IMR-90 (cell line): ENCODE data around the gene C6. TPM values are rescaled to one million over a fixed set of nuclear protein-coding genes. Genes with fewer than 3 reads are reported as not detected.

Experiments used
- ATAC-seq: fragments of 200-7000 bp; cut with Tn5 transposase; 2 replicates; pipeline ENCODE4 v1.9.1; 2020; ENCODE audit warnings: low read depth, mild to moderate bottlenecking, moderate library complexity
- BruUV-seq: library from RNA; stranded (reverse); fragments of 400-500 nt; replicated peaks from 2 replicates; lab custom pipeline; 2021; lab: Mats Ljungman, UMichigan
- CTCF ChIA-PET: fragments of 300-600 bp; formaldehyde crosslinking; extraction: SDS; loops from one replicate; lab custom pipeline; 2021; ENCODE audit warnings: antibody characterized with exemption; lab: Yijun Ruan, JAX
- POLR2A ChIA-PET: fragments of 300-600 bp; sonication (Branson Sonifier 250); formaldehyde crosslinking; loops from one replicate; lab custom pipeline; 2022; ENCODE audit warnings: antibody characterized with exemption; ENCODE audit not compliant: unreplicated experiment; lab: Charles Lee
- DNase-seq: peaks from one replicate; pipeline ENCODE4 v3.0.0; 2013
- H2AFZ ChIP-seq: replicated peaks from 2 replicates; pipeline ENCODE3; 2013; ENCODE audit warnings: low read length, mild to moderate bottlenecking; ENCODE audit not compliant: poor library complexity
- H2AK5ac ChIP-seq: 2 replicates; pipeline ENCODE4 v1.6.1; 2013; ENCODE audit warnings: low read depth, low read length, inconsistent platforms
- H2AK9ac ChIP-seq: replicated peaks from 2 replicates; pipeline ENCODE3; 2013; ENCODE audit warnings: mild to moderate bottlenecking, low read depth, low read length, moderate library complexity; ENCODE audit not compliant: poor library complexity
- H2BK120ac ChIP-seq: 2 replicates; pipeline ENCODE4 v1.6.1; 2013; ENCODE audit warnings: low read depth, low read length, inconsistent platforms
- H2BK15ac ChIP-seq: 3 replicates; pipeline ENCODE4 v1.6.1; 2013; ENCODE audit warnings: low read depth, low read length, inconsistent platforms
- H2BK20ac ChIP-seq: 2 replicates; pipeline ENCODE4 v1.6.1; 2013; ENCODE audit warnings: low read depth, mild to moderate bottlenecking, inconsistent platforms, low read length, moderate library complexity
- H2BK5ac ChIP-seq: 2 replicates; pipeline ENCODE4 v1.6.1; 2013; ENCODE audit warnings: mild to moderate bottlenecking, low read depth, low read length, inconsistent platforms; ENCODE audit not compliant: poor library complexity, severe bottlenecking
- H3K14ac ChIP-seq: replicated peaks from 2 replicates; pipeline ENCODE4 v1.6.1; 2013; ENCODE audit warnings: low read depth, low read length, inconsistent platforms
- H3K18ac ChIP-seq: 2 replicates; pipeline ENCODE4 v1.6.1; 2013; ENCODE audit warnings: low read depth, low read length, control low read depth
- H3K23ac ChIP-seq: 2 replicates; pipeline ENCODE4 v1.6.1; 2013; ENCODE audit warnings: low read depth, low read length, inconsistent platforms
- H3K27ac ChIP-seq: 2 replicates; pipeline ENCODE4 v1.5.1; 2013; ENCODE audit warnings: mild to moderate bottlenecking, control low read depth, low read length; ENCODE audit not compliant: insufficient read depth
- H3K27me3 ChIP-seq: 2 replicates; pipeline ENCODE4 v1.6.1; 2013; ENCODE audit warnings: low read length; ENCODE audit not compliant: control insufficient read depth, insufficient read depth
- H3K36me3 ChIP-seq: 2 replicates; pipeline ENCODE4 v1.6.1; 2013; ENCODE audit warnings: low read length, mixed read lengths; ENCODE audit not compliant: control insufficient read depth, insufficient read depth
- H3K4ac ChIP-seq: 2 replicates; pipeline ENCODE4 v1.6.1; 2013; ENCODE audit warnings: low read depth, low read length, inconsistent platforms
- H3K4me1 ChIP-seq: 2 replicates; pipeline ENCODE4 v1.6.1; 2013; ENCODE audit warnings: low read length, mixed read lengths; ENCODE audit not compliant: control insufficient read depth, insufficient read depth
- H3K4me2 ChIP-seq: 2 replicates; pipeline ENCODE4 v1.6.1; 2013; ENCODE audit warnings: low read depth, mild to moderate bottlenecking, control low read depth, low read length, moderate library complexity
- H3K4me3 ChIP-seq: 2 replicates; pipeline ENCODE4 v1.5.1; 2013; ENCODE audit warnings: low read depth, mild to moderate bottlenecking, control low read depth, low read length, moderate library complexity; ENCODE audit not compliant: insufficient read depth
- H3K56ac ChIP-seq: 2 replicates; pipeline ENCODE4 v1.6.1; 2013; ENCODE audit warnings: low read length, inconsistent platforms; ENCODE audit not compliant: insufficient read depth; ENCODE audit errors: extremely low read depth
- H3K79me1 ChIP-seq, 2 experiments: 2 replicates each; pipeline ENCODE4 v1.6.1; 2013; ENCODE audit warnings: low read length in 2 of 2, inconsistent platforms in 1 of 2, low read depth in 1 of 2
- H3K9ac ChIP-seq: 2 replicates; pipeline ENCODE4 v1.6.1; 2013; ENCODE audit warnings: low read depth, low read length, control low read depth
- H3K9me1 ChIP-seq: 2 replicates; pipeline ENCODE4 v1.6.1; 2013; ENCODE audit warnings: low read length, inconsistent platforms; ENCODE audit not compliant: insufficient read depth
- H3K9me3 ChIP-seq: 2 replicates; pipeline ENCODE4 v1.6.1; 2013; ENCODE audit warnings: low read length; ENCODE audit not compliant: control insufficient read depth, insufficient read depth
- H4K20me1 ChIP-seq: 2 replicates; pipeline ENCODE4 v1.6.1; 2013; ENCODE audit warnings: low read length, inconsistent platforms; ENCODE audit not compliant: insufficient read depth
- H4K5ac ChIP-seq: 2 replicates; pipeline ENCODE4 v1.6.1; 2013; ENCODE audit warnings: mild to moderate bottlenecking, low read depth, low read length, control low read depth
- H4K8ac ChIP-seq, 2 experiments: 2 replicates each; pipeline ENCODE4 v1.6.1; 2013; ENCODE audit warnings: low read depth in 2 of 2, low read length in 2 of 2, control low read depth in 1 of 2, inconsistent platforms in 1 of 2
- H4K91ac ChIP-seq: 2 replicates; pipeline ENCODE4 v1.6.1; 2013; ENCODE audit warnings: low read depth, low read length, inconsistent platforms; ENCODE audit not compliant: insufficient read depth
- BHLHE40 ChIP-seq: fragments of 150-350 bp; IDR thresholded peaks from 2 replicates; pipeline ENCODE4 v1.6.1; 2016; ENCODE audit warnings: mild to moderate bottlenecking, low read depth, low read length
- CHD1 ChIP-seq: IDR thresholded peaks from 2 replicates; pipeline ENCODE4 v1.6.1; 2012; ENCODE audit warnings: low read depth, low read length, improper control_type of control experiment
- CTCF ChIP-seq: conservative IDR thresholded peaks from 2 replicates; pipeline ENCODE4 v1.5.1; 2012; ENCODE audit warnings: mild to moderate bottlenecking, low read depth, low read length, improper control_type of control experiment
- ELK1 ChIP-seq: fragments of 150-350 bp; IDR thresholded peaks from 2 replicates; pipeline ENCODE4 v1.6.1; 2016; ENCODE audit warnings: low read depth, mild to moderate bottlenecking, low read length, moderate library complexity, borderline replicate concordance
- MAZ ChIP-seq: IDR thresholded peaks from 2 replicates; pipeline ENCODE4 v1.6.1; 2012; ENCODE audit warnings: low read depth, mild to moderate bottlenecking, low read length, improper control_type of control experiment, moderate library complexity, borderline replicate concordance
- POLR2A ChIP-seq: IDR thresholded peaks from 2 replicates; pipeline ENCODE4 v1.6.1; 2012; ENCODE audit warnings: mild to moderate bottlenecking, low read depth, low read length
- RAD21 ChIP-seq: IDR thresholded peaks from 2 replicates; pipeline ENCODE4 v1.6.1; 2012; ENCODE audit warnings: low read length, improper control_type of control experiment
- RCOR1 ChIP-seq: IDR thresholded peaks from 2 replicates; pipeline ENCODE4 v1.6.1; 2012; ENCODE audit warnings: mild to moderate bottlenecking, low read length, improper control_type of control experiment; ENCODE audit not compliant: insufficient replicate concordance
- RFX5 ChIP-seq: IDR thresholded peaks from 2 replicates; pipeline ENCODE4 v1.8.0; 2012; ENCODE audit warnings: low read depth, mild to moderate bottlenecking, low read length, moderate library complexity
- SMC3 ChIP-seq: fragments of 150-350 bp; IDR thresholded peaks from 2 replicates; pipeline ENCODE4 v1.6.1; 2016; ENCODE audit warnings: low read depth, mild to moderate bottlenecking, antibody characterized with exemption, low read length, moderate library complexity
- WGBS, 2 experiments: methylation state at CpG; one replicate each; pipeline versions ENCODE4 v1.1.5 to v1.1.7; 2013; ENCODE audit warnings: missing lambda C conversion rate in 2 of 2; ENCODE audit not compliant: insufficient read length in 1 of 2; ENCODE audit errors: extremely low coverage in 2 of 2; 5-methylcytosine and 5-hydroxymethylcytosine counted together
- dilution Hi-C: fragments of 300-500 bp; cut with HindIII; formaldehyde crosslinking; loops from one replicate; pipeline ENCODE4 v1.14.3; 2018; ENCODE audit warnings: low sequenced_read_pairs; ENCODE audit not compliant: unreplicated experiment
- in situ Hi-C: fragments of 300-500 bp; cut with MboI; formaldehyde crosslinking; loops from 3 replicates; pipeline ENCODE4 v1.14.3; 2019; ENCODE audit warnings: low sequenced_read_pairs, inconsistent platforms, mixed read lengths
- intact Hi-C: fragments of 100-400 bp; cut with micrococcal nuclease; formaldehyde crosslinking; loops from 2 replicates; pipeline ENCODE4 v1.10.0; 2022
- polyA plus RNA-seq, 3 experiments: library from polyadenylated mRNA; depleted of rRNA; stranded (reverse); fragments of >200 nt; gene quantifications; 2 replicates each; pipeline ENCODE4 v1.2.3, GENCODE V29; 2012; ENCODE audit warnings: low replicate concordance in 1 of 3
- total RNA-seq: library from RNA; depleted of rRNA; stranded (reverse); fragments of >200 nt; gene quantifications from 2 replicates; pipeline ENCODE4 v1.2.3, GENCODE V29; 2012

The C6 gene
- total and polyA plus RNA-seq, 2 of the 4 experiments (the other 2 are of a cell fraction): 0.05 to 0.18 TPM

DNA sequence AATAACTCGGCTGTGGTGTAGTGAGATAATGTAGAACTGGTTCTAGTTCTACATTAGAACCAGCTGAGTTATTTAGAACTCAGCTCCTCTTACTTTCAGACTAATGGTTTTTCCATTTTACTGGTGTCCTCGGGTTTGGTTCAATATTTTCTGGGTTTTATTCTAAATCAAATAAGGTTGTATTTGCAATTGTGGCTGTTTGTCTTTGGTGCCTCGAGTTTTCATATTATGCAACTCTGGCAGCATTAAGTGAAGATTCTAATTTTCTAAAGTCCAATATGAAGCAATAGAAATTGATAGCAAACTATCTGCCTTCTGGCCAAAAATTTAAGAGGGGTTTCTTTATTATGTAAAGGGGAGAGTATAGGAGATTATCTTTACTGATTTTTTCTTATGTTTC is 19.0 kb downstream of the C6 start:
- dilution Hi-C loops (no loop called here), in situ Hi-C loops (no loop called here), intact Hi-C loops (no loop called here)
- no peak overlapping the region for H2BK15ac ChIP-seq
- CTCF ChIA-PET: interaction anchor here (0.7 kb wide), 1 partner anchor 180 kb away, joined by 4 read pairs; no protein-coding TSS in a partner anchor
- H2AFZ ChIP-seq: no peak overlapping the region
- H3K79me1 ChIP-seq: no peaks in the 10 kb centered on the region
- no CpG with 5 or more reads among the region's 3 CpGs for WGBS, 2 experiments
- H3K18ac ChIP-seq: no peak overlapping the region
- H3K9ac ChIP-seq: no peak overlapping the region
- no peaks in the 10 kb centered on the region for H3K9me3 ChIP-seq
- H4K5ac ChIP-seq: no peak overlapping the region
- no peak overlapping the region for H2BK20ac ChIP-seq
- H3K27ac ChIP-seq: no peak overlapping the region
- no peak overlapping the region for H2BK120ac ChIP-seq
- ATAC-seq (no peak), DNase-seq (no peak)
- no peak overlapping the region for H4K91ac ChIP-seq
- no peak overlapping the region for H3K23ac ChIP-seq
- H3K56ac ChIP-seq: no peak overlapping the region
- H3K4me1 ChIP-seq: 0 out of 2 replicates have a peak, but pooled peaks cover 2% of the 10 kb centered on the region
- H3K4me2 ChIP-seq: no peak overlapping the region
- H2AK5ac ChIP-seq: no peak overlapping the region
- no peak overlapping the region for H3K4ac ChIP-seq
- TF ChIP-seq POLR2A: no peak
- no peak for TF ChIP-seq ELK1
- TF ChIP-seq RAD21: no peak
- no peak for TF ChIP-seq CHD1
- TF ChIP-seq BHLHE40: no peak
- no peak for TF ChIP-seq RCOR1
- no peak for TF ChIP-seq RFX5
- no peak for TF ChIP-seq CTCF
- no peak for TF ChIP-seq MAZ
- TF ChIP-seq SMC3: no peak
- no TSS peak for BruUV-seq
- no peaks in the 10 kb centered on the region for H3K27me3 ChIP-seq
- H4K20me1 ChIP-seq: no peaks in the 10 kb centered on the region
- no peak overlapping the region for H2AK9ac ChIP-seq
- H3K9me1 ChIP-seq: no peaks in the 10 kb centered on the region
- POLR2A ChIA-PET: no interaction called here
- no peaks in the 10 kb centered on the region for H3K36me3 ChIP-seq
- H2BK5ac ChIP-seq: no peak overlapping the region
- H4K8ac ChIP-seq: no peak overlapping the region
- no peak overlapping the region for H3K14ac ChIP-seq
- no peak overlapping the region for H3K4me3 ChIP-seq
